HepG2 (cell line): ENCODE results near the gene FAM221B. TPM values are rescaled to one million over a fixed set of nuclear protein-coding genes. Genes with fewer than 3 reads are reported as not detected.
A peak's percentile ranks its signal among the peaks of the same experiment; 100 is the strongest.

Experiments used
- DR1 ChIP-seq: sonication (generic); formaldehyde crosslinking; IDR thresholded peaks from 2 replicates; pipeline ENCODE4 v1.8.0; 2021; ENCODE audit warnings: mild to moderate bottlenecking, missing genetic modification reagents, inconsistent platforms
- ERF ChIP-seq: IDR thresholded peaks from 2 replicates; pipeline ENCODE4 v1.6.1; 2018; ENCODE audit warnings: missing biosample characterization, missing genetic modification reagents
- MTF1 ChIP-seq: sonication (generic); formaldehyde crosslinking; IDR thresholded peaks from 2 replicates; pipeline ENCODE4 v1.5.0; 2020; ENCODE audit warnings: missing genetic modification reagents
- MYNN ChIP-seq: sonication (generic); formaldehyde crosslinking; IDR thresholded peaks from 2 replicates; pipeline ENCODE4 v1.4.0; 2020; ENCODE audit warnings: mild to moderate bottlenecking, low read depth, missing genetic modification reagents
- NKX3-1 ChIP-seq: sonication (generic); formaldehyde crosslinking; IDR thresholded peaks from 2 replicates; pipeline ENCODE4 v1.5.0; 2020; ENCODE audit warnings: missing genetic modification reagents
- SP5 ChIP-seq: IDR thresholded peaks from 2 replicates; pipeline ENCODE4 v1.6.1; 2016; ENCODE audit warnings: low read depth, borderline replicate concordance
- TBP ChIP-seq: sonication (generic); formaldehyde crosslinking; IDR thresholded peaks from 2 replicates; pipeline ENCODE4 v1.5.0; 2020; ENCODE audit warnings: missing genetic modification reagents
- UBTF ChIP-seq: sonication (generic); formaldehyde crosslinking; IDR thresholded peaks from 2 replicates; pipeline ENCODE4 v1.4.0; 2020; ENCODE audit warnings: mild to moderate bottlenecking, missing genetic modification reagents
- ZBTB3 ChIP-seq: sonication (generic); formaldehyde crosslinking; IDR thresholded peaks from 2 replicates; pipeline ENCODE4 v1.4.0; 2020; ENCODE audit warnings: low read depth, mild to moderate bottlenecking, moderate library complexity, missing genetic modification reagents, borderline replicate concordance
- ZFAT ChIP-seq: sonication (generic); formaldehyde crosslinking; conservative IDR thresholded peaks from 2 replicates; pipeline ENCODE4 v1.8.1; 2023; ENCODE audit warnings: missing genetic modification reagents, inconsistent platforms
- ZNF12 ChIP-seq: sonication (generic); formaldehyde crosslinking; IDR thresholded peaks from 2 replicates; pipeline ENCODE4 v1.5.0; 2020; ENCODE audit warnings: missing genetic modification reagents
- ZNF224 ChIP-seq: sonication (generic); formaldehyde crosslinking; IDR thresholded peaks from 2 replicates; pipeline ENCODE4 v1.5.0; 2020; ENCODE audit warnings: mild to moderate bottlenecking, missing genetic modification reagents
- ZNF3 ChIP-seq: IDR thresholded peaks from 2 replicates; pipeline ENCODE4 v1.7.0; 2017; ENCODE audit warnings: inconsistent platforms
- ZNF34 ChIP-seq: sonication (generic); formaldehyde crosslinking; IDR thresholded peaks from 2 replicates; pipeline ENCODE4 v1.4.0; 2020; ENCODE audit warnings: mild to moderate bottlenecking, missing genetic modification reagents, borderline replicate concordance
- ZNF441 ChIP-seq: sonication (generic); formaldehyde crosslinking; IDR thresholded peaks from 2 replicates; pipeline ENCODE4 v1.7.0; 2021; ENCODE audit warnings: missing genetic modification reagents, borderline replicate concordance
- ZNF788 ChIP-seq: sonication (generic); formaldehyde crosslinking; IDR thresholded peaks from 2 replicates; pipeline ENCODE4 v1.5.0; 2020; ENCODE audit warnings: mild to moderate bottlenecking, missing genetic modification reagents, borderline replicate concordance
- polyA plus RNA-seq, 8 experiments: library from polyadenylated mRNA; depleted of rRNA in 3 of 8; stranded (reverse) in 7 of 8; unstranded in 1 of 8; fragments of >200 nt; fragmentation: Illumina TruSeq in 4 of 8; extraction: Trizol in 4 of 8; gene quantifications; 2 replicates each; pipeline versions ENCODE4 v1.2.1 to v1.2.3, GENCODE V29; 2011 to 2016; ENCODE audit warnings: low read depth in 4 of 8, missing spikeins in 1 of 8, mixed read lengths in 1 of 8; ENCODE audit not compliant: insufficient read depth in 1 of 8
- total RNA-seq, 5 experiments: library from RNA; depleted of rRNA; stranded (reverse); fragments of >200 nt; fragmentation: Illumina TruSeq; extraction: Trizol; gene quantifications; 2 replicates each; pipeline ENCODE4 v1.2.3, GENCODE V29; 2016; ENCODE audit warnings: low read depth in 1 of 5
- TF ChIP-seq, protein P1 (sequence below): sonication (generic); formaldehyde crosslinking; IDR thresholded peaks from 2 replicates; pipeline ENCODE4 v1.9.0; 2022; ENCODE audit warnings: missing genetic modification reagents, mild to moderate bottlenecking, borderline replicate concordance
- TF ChIP-seq, protein P2 (sequence below): sonication (generic); formaldehyde crosslinking; IDR thresholded peaks from 2 replicates; pipeline ENCODE4 v1.5.0; 2020; ENCODE audit warnings: missing genetic modification reagents, mild to moderate bottlenecking, borderline replicate concordance
- TF ChIP-seq, protein P3 (sequence below): sonication (generic); formaldehyde crosslinking; IDR thresholded peaks from 2 replicates; pipeline ENCODE4 v1.5.0; 2020; ENCODE audit warnings: mild to moderate bottlenecking, missing genetic modification reagents, moderate library complexity
- TF ChIP-seq, protein P4 (sequence below): IDR thresholded peaks from 2 replicates; pipeline ENCODE4 v1.6.1; 2016; ENCODE audit warnings: mild to moderate bottlenecking
- TF ChIP-seq, protein P5 (sequence below): sonication (generic); formaldehyde crosslinking; IDR thresholded peaks from 2 replicates; pipeline ENCODE4 v1.4.0; 2020; ENCODE audit warnings: missing genetic modification reagents; ENCODE audit errors: not compliant biosample characterization

FAM221B gene
- total and polyA plus RNA-seq, 2 of the 13 experiments (the other 11 are each of a cell fraction or from before 2014, with no cell fraction given): not detected

- TF ChIP-seq, protein P1, sequence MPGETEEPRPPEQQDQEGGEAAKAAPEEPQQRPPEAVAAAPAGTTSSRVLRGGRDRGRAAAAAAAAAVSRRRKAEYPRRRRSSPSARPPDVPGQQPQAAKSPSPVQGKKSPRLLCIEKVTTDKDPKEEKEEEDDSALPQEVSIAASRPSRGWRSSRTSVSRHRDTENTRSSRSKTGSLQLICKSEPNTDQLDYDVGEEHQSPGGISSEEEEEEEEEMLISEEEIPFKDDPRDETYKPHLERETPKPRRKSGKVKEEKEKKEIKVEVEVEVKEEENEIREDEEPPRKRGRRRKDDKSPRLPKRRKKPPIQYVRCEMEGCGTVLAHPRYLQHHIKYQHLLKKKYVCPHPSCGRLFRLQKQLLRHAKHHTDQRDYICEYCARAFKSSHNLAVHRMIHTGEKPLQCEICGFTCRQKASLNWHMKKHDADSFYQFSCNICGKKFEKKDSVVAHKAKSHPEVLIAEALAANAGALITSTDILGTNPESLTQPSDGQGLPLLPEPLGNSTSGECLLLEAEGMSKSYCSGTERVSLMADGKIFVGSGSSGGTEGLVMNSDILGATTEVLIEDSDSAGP (CRISPR knock-in tag): peak; percentile 84; the same call in 1 of the 2 replicates
- TF ChIP-seq MTF1 (CRISPR knock-in tag) (no peak), TBP (CRISPR knock-in tag) (no peak), ZNF224 (0 out of 2 replicates have a peak, but pooled peaks have one; percentile 22), ZFAT (CRISPR knock-in tag) (peak; percentile 86), MYNN (CRISPR knock-in tag) (no peak), ZNF441 (CRISPR knock-in tag) (0 out of 2 replicates have a peak, but pooled peaks have one; percentile 44), ZBTB3 (no peak), ZNF788 (no peak), SP5 (CRISPR knock-in tag) (0 out of 2 replicates have a peak, but pooled peaks have one; percentile 37), ZNF34 (CRISPR knock-in tag) (0 out of 2 replicates have a peak, but pooled peaks have one; percentile 21), ERF (no peak), ZNF12 (CRISPR knock-in tag) (no peak), DR1 (peak; percentile 88), NKX3-1 (CRISPR knock-in tag) (peak; percentile 75), ZNF3 (CRISPR knock-in tag) (peak; percentile 5; the same call in 1 of the 2 replicates), UBTF (CRISPR knock-in tag) (peak; percentile 81)
- TF ChIP-seq, protein P2, sequence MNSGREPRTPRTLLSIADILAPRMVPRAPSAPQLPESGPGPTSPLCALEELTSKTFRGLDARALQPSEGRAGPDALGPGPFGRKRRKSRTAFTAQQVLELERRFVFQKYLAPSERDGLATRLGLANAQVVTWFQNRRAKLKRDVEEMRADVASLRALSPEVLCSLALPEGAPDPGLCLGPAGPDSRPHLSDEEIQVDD (CRISPR knock-in tag): 0 out of 2 replicates have a peak, but pooled peaks have one; percentile 84
- TF ChIP-seq, protein P3, sequence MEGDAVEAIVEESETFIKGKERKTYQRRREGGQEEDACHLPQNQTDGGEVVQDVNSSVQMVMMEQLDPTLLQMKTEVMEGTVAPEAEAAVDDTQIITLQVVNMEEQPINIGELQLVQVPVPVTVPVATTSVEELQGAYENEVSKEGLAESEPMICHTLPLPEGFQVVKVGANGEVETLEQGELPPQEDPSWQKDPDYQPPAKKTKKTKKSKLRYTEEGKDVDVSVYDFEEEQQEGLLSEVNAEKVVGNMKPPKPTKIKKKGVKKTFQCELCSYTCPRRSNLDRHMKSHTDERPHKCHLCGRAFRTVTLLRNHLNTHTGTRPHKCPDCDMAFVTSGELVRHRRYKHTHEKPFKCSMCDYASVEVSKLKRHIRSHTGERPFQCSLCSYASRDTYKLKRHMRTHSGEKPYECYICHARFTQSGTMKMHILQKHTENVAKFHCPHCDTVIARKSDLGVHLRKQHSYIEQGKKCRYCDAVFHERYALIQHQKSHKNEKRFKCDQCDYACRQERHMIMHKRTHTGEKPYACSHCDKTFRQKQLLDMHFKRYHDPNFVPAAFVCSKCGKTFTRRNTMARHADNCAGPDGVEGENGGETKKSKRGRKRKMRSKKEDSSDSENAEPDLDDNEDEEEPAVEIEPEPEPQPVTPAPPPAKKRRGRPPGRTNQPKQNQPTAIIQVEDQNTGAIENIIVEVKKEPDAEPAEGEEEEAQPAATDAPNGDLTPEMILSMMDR (CRISPR knock-in tag): no peak
- TF ChIP-seq, protein P4, sequence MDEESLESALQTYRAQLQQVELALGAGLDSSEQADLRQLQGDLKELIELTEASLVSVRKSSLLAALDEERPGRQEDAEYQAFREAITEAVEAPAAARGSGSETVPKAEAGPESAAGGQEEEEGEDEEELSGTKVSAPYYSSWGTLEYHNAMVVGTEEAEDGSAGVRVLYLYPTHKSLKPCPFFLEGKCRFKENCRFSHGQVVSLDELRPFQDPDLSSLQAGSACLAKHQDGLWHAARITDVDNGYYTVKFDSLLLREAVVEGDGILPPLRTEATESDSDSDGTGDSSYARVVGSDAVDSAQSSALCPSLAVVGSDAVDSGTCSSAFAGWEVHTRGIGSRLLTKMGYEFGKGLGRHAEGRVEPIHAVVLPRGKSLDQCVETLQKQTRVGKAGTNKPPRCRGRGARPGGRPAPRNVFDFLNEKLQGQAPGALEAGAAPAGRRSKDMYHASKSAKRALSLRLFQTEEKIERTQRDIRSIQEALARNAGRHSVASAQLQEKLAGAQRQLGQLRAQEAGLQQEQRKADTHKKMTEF (CRISPR knock-in tag): peak; percentile 75; the same call in 1 of the 2 replicates
- TF ChIP-seq, protein P5, sequence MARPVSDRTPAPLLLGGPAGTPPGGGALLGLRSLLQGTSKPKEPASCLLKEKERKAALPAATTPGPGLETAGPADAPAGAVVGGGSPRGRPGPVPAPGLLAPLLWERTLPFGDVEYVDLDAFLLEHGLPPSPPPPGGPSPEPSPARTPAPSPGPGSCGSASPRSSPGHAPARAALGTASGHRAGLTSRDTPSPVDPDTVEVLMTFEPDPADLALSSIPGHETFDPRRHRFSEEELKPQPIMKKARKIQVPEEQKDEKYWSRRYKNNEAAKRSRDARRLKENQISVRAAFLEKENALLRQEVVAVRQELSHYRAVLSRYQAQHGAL (CRISPR knock-in tag): no peak
These were observed 13.5 kb downstream of the FAM221B start, which contains the start of gene HINT2 (continued) for GRCh38 chr9:35814841-35815543.
